ENCODE data around the gene MAST4.

- TF ChIP-seq, protein P1, sequence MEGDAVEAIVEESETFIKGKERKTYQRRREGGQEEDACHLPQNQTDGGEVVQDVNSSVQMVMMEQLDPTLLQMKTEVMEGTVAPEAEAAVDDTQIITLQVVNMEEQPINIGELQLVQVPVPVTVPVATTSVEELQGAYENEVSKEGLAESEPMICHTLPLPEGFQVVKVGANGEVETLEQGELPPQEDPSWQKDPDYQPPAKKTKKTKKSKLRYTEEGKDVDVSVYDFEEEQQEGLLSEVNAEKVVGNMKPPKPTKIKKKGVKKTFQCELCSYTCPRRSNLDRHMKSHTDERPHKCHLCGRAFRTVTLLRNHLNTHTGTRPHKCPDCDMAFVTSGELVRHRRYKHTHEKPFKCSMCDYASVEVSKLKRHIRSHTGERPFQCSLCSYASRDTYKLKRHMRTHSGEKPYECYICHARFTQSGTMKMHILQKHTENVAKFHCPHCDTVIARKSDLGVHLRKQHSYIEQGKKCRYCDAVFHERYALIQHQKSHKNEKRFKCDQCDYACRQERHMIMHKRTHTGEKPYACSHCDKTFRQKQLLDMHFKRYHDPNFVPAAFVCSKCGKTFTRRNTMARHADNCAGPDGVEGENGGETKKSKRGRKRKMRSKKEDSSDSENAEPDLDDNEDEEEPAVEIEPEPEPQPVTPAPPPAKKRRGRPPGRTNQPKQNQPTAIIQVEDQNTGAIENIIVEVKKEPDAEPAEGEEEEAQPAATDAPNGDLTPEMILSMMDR (IDR thresholded peaks at IDR 0.05; ENCODE audit: low read length), result no peak
- TF ChIP-seq EZH2 (optimal IDR thresholded peaks at IDR 0.05; ENCODE audit: low read depth, low read length), result no peak
These were observed 597.2 kb downstream of the MAST4 start for GRCh38 chr5:67193439-67193807.

All from MM.1S (cell line).